IMR-90 (cell line): ENCODE results near the gene MEGF11. TPM values are rescaled to one million over a fixed set of nuclear protein-coding genes. Genes with fewer than 3 reads are reported as not detected.

Source experiments
- ATAC-seq: fragments of 200-7000 bp; cut with Tn5 transposase; 2 replicates; pipeline ENCODE4 v1.9.1; 2020; ENCODE audit warnings: low read depth, mild to moderate bottlenecking, moderate library complexity
- BruUV-seq: library from RNA; stranded (reverse); fragments of 400-500 nt; replicated peaks from 2 replicates; lab custom pipeline; 2021; lab: Mats Ljungman, UMichigan
- CTCF ChIA-PET: fragments of 300-600 bp; formaldehyde crosslinking; extraction: SDS; loops from one replicate; lab custom pipeline; 2021; ENCODE audit warnings: antibody characterized with exemption; lab: Yijun Ruan, JAX
- POLR2A ChIA-PET: fragments of 300-600 bp; sonication (Branson Sonifier 250); formaldehyde crosslinking; loops from one replicate; lab custom pipeline; 2022; ENCODE audit warnings: antibody characterized with exemption; ENCODE audit not compliant: unreplicated experiment; lab: Charles Lee
- DNase-seq: peaks from one replicate; pipeline ENCODE4 v3.0.0; 2013
- H2AFZ ChIP-seq: replicated peaks from 2 replicates; pipeline ENCODE3; 2013; ENCODE audit warnings: low read length, mild to moderate bottlenecking; ENCODE audit not compliant: poor library complexity
- H2AK5ac ChIP-seq: 2 replicates; pipeline ENCODE4 v1.6.1; 2013; ENCODE audit warnings: low read depth, low read length, inconsistent platforms
- H2AK9ac ChIP-seq: replicated peaks from 2 replicates; pipeline ENCODE3; 2013; ENCODE audit warnings: mild to moderate bottlenecking, low read depth, low read length, moderate library complexity; ENCODE audit not compliant: poor library complexity
- H2BK120ac ChIP-seq: 2 replicates; pipeline ENCODE4 v1.6.1; 2013; ENCODE audit warnings: low read depth, low read length, inconsistent platforms
- H2BK15ac ChIP-seq: 3 replicates; pipeline ENCODE4 v1.6.1; 2013; ENCODE audit warnings: low read depth, low read length, inconsistent platforms
- H2BK20ac ChIP-seq: 2 replicates; pipeline ENCODE4 v1.6.1; 2013; ENCODE audit warnings: low read depth, mild to moderate bottlenecking, inconsistent platforms, low read length, moderate library complexity
- H2BK5ac ChIP-seq: 2 replicates; pipeline ENCODE4 v1.6.1; 2013; ENCODE audit warnings: mild to moderate bottlenecking, low read depth, low read length, inconsistent platforms; ENCODE audit not compliant: poor library complexity, severe bottlenecking
- H3K14ac ChIP-seq: replicated peaks from 2 replicates; pipeline ENCODE4 v1.6.1; 2013; ENCODE audit warnings: low read depth, low read length, inconsistent platforms
- H3K18ac ChIP-seq: 2 replicates; pipeline ENCODE4 v1.6.1; 2013; ENCODE audit warnings: low read depth, low read length, control low read depth
- H3K23ac ChIP-seq: 2 replicates; pipeline ENCODE4 v1.6.1; 2013; ENCODE audit warnings: low read depth, low read length, inconsistent platforms
- H3K27ac ChIP-seq: 2 replicates; pipeline ENCODE4 v1.5.1; 2013; ENCODE audit warnings: mild to moderate bottlenecking, control low read depth, low read length; ENCODE audit not compliant: insufficient read depth
- H3K27me3 ChIP-seq: 2 replicates; pipeline ENCODE4 v1.6.1; 2013; ENCODE audit warnings: low read length; ENCODE audit not compliant: control insufficient read depth, insufficient read depth
- H3K36me3 ChIP-seq: 2 replicates; pipeline ENCODE4 v1.6.1; 2013; ENCODE audit warnings: low read length, mixed read lengths; ENCODE audit not compliant: control insufficient read depth, insufficient read depth
- H3K4ac ChIP-seq: 2 replicates; pipeline ENCODE4 v1.6.1; 2013; ENCODE audit warnings: low read depth, low read length, inconsistent platforms
- H3K4me1 ChIP-seq: 2 replicates; pipeline ENCODE4 v1.6.1; 2013; ENCODE audit warnings: low read length, mixed read lengths; ENCODE audit not compliant: control insufficient read depth, insufficient read depth
- H3K4me2 ChIP-seq: 2 replicates; pipeline ENCODE4 v1.6.1; 2013; ENCODE audit warnings: low read depth, mild to moderate bottlenecking, control low read depth, low read length, moderate library complexity
- H3K4me3 ChIP-seq: 2 replicates; pipeline ENCODE4 v1.5.1; 2013; ENCODE audit warnings: low read depth, mild to moderate bottlenecking, control low read depth, low read length, moderate library complexity; ENCODE audit not compliant: insufficient read depth
- H3K56ac ChIP-seq: 2 replicates; pipeline ENCODE4 v1.6.1; 2013; ENCODE audit warnings: low read length, inconsistent platforms; ENCODE audit not compliant: insufficient read depth; ENCODE audit errors: extremely low read depth
- H3K79me1 ChIP-seq, 2 experiments: 2 replicates each; pipeline ENCODE4 v1.6.1; 2013; ENCODE audit warnings: low read length in 2 of 2, inconsistent platforms in 1 of 2, low read depth in 1 of 2
- H3K9ac ChIP-seq: 2 replicates; pipeline ENCODE4 v1.6.1; 2013; ENCODE audit warnings: low read depth, low read length, control low read depth
- H3K9me1 ChIP-seq: 2 replicates; pipeline ENCODE4 v1.6.1; 2013; ENCODE audit warnings: low read length, inconsistent platforms; ENCODE audit not compliant: insufficient read depth
- H3K9me3 ChIP-seq: 2 replicates; pipeline ENCODE4 v1.6.1; 2013; ENCODE audit warnings: low read length; ENCODE audit not compliant: control insufficient read depth, insufficient read depth
- H4K20me1 ChIP-seq: 2 replicates; pipeline ENCODE4 v1.6.1; 2013; ENCODE audit warnings: low read length, inconsistent platforms; ENCODE audit not compliant: insufficient read depth
- H4K5ac ChIP-seq: 2 replicates; pipeline ENCODE4 v1.6.1; 2013; ENCODE audit warnings: mild to moderate bottlenecking, low read depth, low read length, control low read depth
- H4K8ac ChIP-seq, 2 experiments: 2 replicates each; pipeline ENCODE4 v1.6.1; 2013; ENCODE audit warnings: low read depth in 2 of 2, low read length in 2 of 2, control low read depth in 1 of 2, inconsistent platforms in 1 of 2
- H4K91ac ChIP-seq: 2 replicates; pipeline ENCODE4 v1.6.1; 2013; ENCODE audit warnings: low read depth, low read length, inconsistent platforms; ENCODE audit not compliant: insufficient read depth
- CEBPB ChIP-seq: IDR thresholded peaks from 2 replicates; pipeline ENCODE4 v1.6.1; 2012; ENCODE audit warnings: low read depth, low read length, improper control_type of control experiment
- CHD1 ChIP-seq: IDR thresholded peaks from 2 replicates; pipeline ENCODE4 v1.6.1; 2012; ENCODE audit warnings: low read depth, low read length, improper control_type of control experiment
- MAFK ChIP-seq: IDR thresholded peaks from 2 replicates; pipeline ENCODE4 v1.6.1; 2012; ENCODE audit warnings: low read depth, low read length, improper control_type of control experiment
- RAD21 ChIP-seq: IDR thresholded peaks from 2 replicates; pipeline ENCODE4 v1.6.1; 2012; ENCODE audit warnings: low read length, improper control_type of control experiment
- RFX5 ChIP-seq: IDR thresholded peaks from 2 replicates; pipeline ENCODE4 v1.8.0; 2012; ENCODE audit warnings: low read depth, mild to moderate bottlenecking, low read length, moderate library complexity
- USF2 ChIP-seq: fragments of 150-350 bp; IDR thresholded peaks from 2 replicates; pipeline ENCODE4 v1.6.1; 2017; ENCODE audit warnings: mild to moderate bottlenecking, antibody characterized with exemption, low read length, low read depth
- WGBS, 2 experiments: methylation state at CpG; one replicate each; pipeline versions ENCODE4 v1.1.5 to v1.1.7; 2013; ENCODE audit warnings: missing lambda C conversion rate in 2 of 2; ENCODE audit not compliant: insufficient read length in 1 of 2; ENCODE audit errors: extremely low coverage in 2 of 2; 5-methylcytosine and 5-hydroxymethylcytosine counted together
- dilution Hi-C: fragments of 300-500 bp; cut with HindIII; formaldehyde crosslinking; loops from one replicate; pipeline ENCODE4 v1.14.3; 2018; ENCODE audit warnings: low sequenced_read_pairs; ENCODE audit not compliant: unreplicated experiment
- in situ Hi-C: fragments of 300-500 bp; cut with MboI; formaldehyde crosslinking; loops from 3 replicates; pipeline ENCODE4 v1.14.3; 2019; ENCODE audit warnings: low sequenced_read_pairs, inconsistent platforms, mixed read lengths
- intact Hi-C: fragments of 100-400 bp; cut with micrococcal nuclease; formaldehyde crosslinking; loops from 2 replicates; pipeline ENCODE4 v1.10.0; 2022
- polyA plus RNA-seq, 3 experiments: library from polyadenylated mRNA; depleted of rRNA; stranded (reverse); fragments of >200 nt; gene quantifications; 2 replicates each; pipeline ENCODE4 v1.2.3, GENCODE V29; 2012; ENCODE audit warnings: low replicate concordance in 1 of 3
- total RNA-seq: library from RNA; depleted of rRNA; stranded (reverse); fragments of >200 nt; gene quantifications from 2 replicates; pipeline ENCODE4 v1.2.3, GENCODE V29; 2012

Gene MEGF11
- total and polyA plus RNA-seq, 2 of the 4 experiments (the other 2 are of a cell fraction), result not detected

- dilution Hi-C loops (no loop called here), in situ Hi-C loops (loop anchor here (25.0 kb wide), 1 partner anchor 587 kb away; the partner anchor contains the start of gene SNAPC5), intact Hi-C loops (no loop called here)
- no TSS peak for BruUV-seq
- no peak overlapping the region for H4K91ac ChIP-seq
- H3K9ac ChIP-seq, result no peak overlapping the region
- H3K9me1 ChIP-seq, result peaks cover 17% of the 10 kb centered on the region
- no peak overlapping the region for H2BK20ac ChIP-seq
- no peak overlapping the region for H3K27ac ChIP-seq
- no peak overlapping the region for H4K8ac ChIP-seq
- no peak overlapping the region for H3K4ac ChIP-seq
- no peak for DNase-seq
- 100% methylated on average over 3 of the region's 3 CpGs; no CpG with 5 or more reads in 1 of the 2 experiments for WGBS, 2 experiments
- no peak overlapping the region for H4K5ac ChIP-seq
- H2BK120ac ChIP-seq, result no peak overlapping the region
- no peak overlapping the region for H3K23ac ChIP-seq
- CTCF ChIA-PET, result interaction anchor here (0.6 kb wide), 1 partner anchor 416 kb away, joined by 4 read pairs; no protein-coding TSS in a partner anchor
- H3K79me1 ChIP-seq, result peaks cover 0 to 29% of the 10 kb centered on the region in 2 experiments; a peak in 2 of 4 replicates
- H3K9me3 ChIP-seq, result no peaks in the 10 kb centered on the region
- peaks cover 5% of the 10 kb centered on the region for H3K4me1 ChIP-seq
- no peak overlapping the region for H3K18ac ChIP-seq
- H2AFZ ChIP-seq, result no peak overlapping the region
- no peak overlapping the region for H2AK9ac ChIP-seq
- H4K20me1 ChIP-seq, result peaks cover 4% of the 10 kb centered on the region; the same call in 1 of the 2 replicates
- no peak overlapping the region for H2AK5ac ChIP-seq
- no peak overlapping the region for H3K14ac ChIP-seq
- no peak overlapping the region for H3K4me3 ChIP-seq
- H3K36me3 ChIP-seq, result peaks cover 27% of the 10 kb centered on the region
- ATAC-seq, result no peak
- no peak overlapping the region for H2BK5ac ChIP-seq
- POLR2A ChIA-PET, result no interaction called here
- no peak for TF ChIP-seq USF2
- no peak for TF ChIP-seq MAFK
- no peak for TF ChIP-seq CHD1
- TF ChIP-seq RAD21, result no peak
- TF ChIP-seq RFX5, result no peak
- no peak for TF ChIP-seq CEBPB
- H3K4me2 ChIP-seq, result no peak overlapping the region
- no peak overlapping the region for H3K56ac ChIP-seq
- H3K27me3 ChIP-seq, result no peaks in the 10 kb centered on the region
- no peak overlapping the region for H2BK15ac ChIP-seq
These were observed 353.1 kb downstream of the MEGF11 start for GRCh38 chr15:65900488-65900887.
